Fibroblast of lung (primary cell): ENCODE measurements around the gene CD3E.

Experiments
- CTCF ChIP-seq, 2 donors: IDR thresholded peaks in 1 of 2; conservative IDR thresholded peaks in 1 of 2; 1 replicate in 1 of 2; 2 replicates in 1 of 2; pipeline ENCODE4 v1.5.1; 2011 to 2012; ENCODE audit warnings: low read length in 2 of 2, control low read depth in 1 of 2, inconsistent platforms in 1 of 2, low read depth in 1 of 2, mild to moderate bottlenecking in 1 of 2
- EZH2 ChIP-seq: IDR thresholded peaks from 2 replicates; pipeline ENCODE4 v1.5.1; 2012; ENCODE audit warnings: low read length, control low read depth, mild to moderate bottlenecking; ENCODE audit errors: missing control alignments

DNA sequence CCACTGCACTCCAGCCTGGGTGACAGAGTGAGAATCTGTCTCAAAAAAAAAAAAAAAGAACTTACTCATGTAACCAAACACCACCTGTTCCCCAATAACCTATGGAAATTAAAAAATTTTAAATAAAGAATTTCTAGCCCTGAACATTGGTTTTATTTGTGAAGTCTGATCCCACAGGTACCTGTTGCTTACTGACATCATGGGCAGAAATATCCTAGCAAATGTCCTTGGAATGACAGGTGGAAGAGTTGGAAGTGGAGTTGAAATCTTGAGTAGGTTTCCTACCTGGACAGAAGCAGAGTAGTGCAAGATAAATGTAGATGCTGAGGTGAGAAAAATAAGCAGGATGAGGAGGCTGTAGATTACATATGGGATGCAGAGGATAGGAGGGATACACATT lies 20.8 kb downstream of the CD3E start:
- TF ChIP-seq CTCF (conservative IDR thresholded peaks at IDR 0.05 in 1 of 2, IDR thresholded peaks at IDR 0.05 in 1 of 2; ENCODE audit: low read depth in 1 of 2, low read length in 2 of 2) (no peak), EZH2 (no peak)
